Stimulated activated CD4-positive, alpha-beta T cell treated with anti-CD3 and anti-CD28 coated beads, Interleukin-12 subunit alpha, Interleukin-12 subunit beta, amount 100 ng/mL, for 48 hours (primary cell): ENCODE data around the gene NUPR1.
"Not testable (repeated sequence)": the region's sequence is repeated elsewhere in the genome, so short reads cannot be mapped to it uniquely, and the experiment has no call there.

Experiments
- DNase-seq, 3 donors: peaks; one replicate each; pipeline ENCODE4 v3.0.0-alpha.2; 2020; ENCODE audit warnings: low read depth in 2 of 3, low spot score in 1 of 3

NUPR1 gene

GRCh38 chr16:28527985-28528384, 10.8 kb downstream of the NUPR1 start:
- no peak for DNase-seq

- not testable (repeated sequence) for DNase-seq
These were observed 11.5 kb downstream of the NUPR1 start for GRCh38 chr16:28527100-28527785.

- no peak for DNase-seq
These were observed 12.3 kb downstream of the NUPR1 start for GRCh38 chr16:28526201-28527099.

- no peak for DNase-seq
These were observed 14.0 kb downstream of the NUPR1 start for GRCh38 chr16:28524681-28525171.

- DNase-seq, result no peak
These were observed 16.0 kb downstream of the NUPR1 start for GRCh38 chr16:28522792-28523191.

- no peak for DNase-seq
These were observed 17.3 kb downstream of the NUPR1 start for GRCh38 chr16:28521436-28521835.

GRCh38 chr16:28520672-28521071, 18.1 kb downstream of the NUPR1 start:
- DNase-seq, result no peak

- DNase-seq, result no peak
These were observed 24.5 kb downstream of the NUPR1 start for GRCh38 chr16:28514246-28514645.

- no peak for DNase-seq
These were observed 25.1 kb downstream of the NUPR1 start for GRCh38 chr16:28513484-28514181.

- no peak for DNase-seq
These were observed 26.7 kb downstream of the NUPR1 start for GRCh38 chr16:28511801-28512789.

GRCh38 chr16:28511031-28511430, 27.7 kb downstream of the NUPR1 start:
- no peak for DNase-seq

GRCh38 chr16:28505489-28506137, 33.2 kb downstream of the NUPR1 start:
- no peak for DNase-seq

GRCh38 chr16:28504707-28505404, 33.9 kb downstream of the NUPR1 start:
- no peak for DNase-seq

GRCh38 chr16:28503470-28504259, 35.1 kb downstream of the NUPR1 start:
- no peak for DNase-seq

GRCh38 chr16:28502290-28502689, 36.5 kb downstream of the NUPR1 start:
- DNase-seq, result no peak

GRCh38 chr16:28501258-28502232, 37.2 kb downstream of the NUPR1 start:
- no peak for DNase-seq

GRCh38 chr16:28500476-28501180, 38.1 kb downstream of the NUPR1 start:
- DNase-seq, result not testable (repeated sequence)
